NT2/D1 (cell line): Measurements from ENCODE around the gene GLS.

Source experiments
- SUZ12 ChIP-seq: IDR thresholded peaks from 2 replicates; pipeline ENCODE4 v1.6.1; 2011; ENCODE audit not compliant: insufficient read length, insufficient read depth; ENCODE audit errors: extremely low read depth
- YY1 ChIP-seq: IDR thresholded peaks from 2 replicates; pipeline ENCODE4 v1.6.1; 2011; ENCODE audit not compliant: insufficient read length, insufficient read depth
- ZNF274 ChIP-seq: IDR thresholded peaks from 2 replicates; pipeline ENCODE4 v1.6.1; 2011; ENCODE audit warnings: mild to moderate bottlenecking, low read depth, low read length

DNA sequence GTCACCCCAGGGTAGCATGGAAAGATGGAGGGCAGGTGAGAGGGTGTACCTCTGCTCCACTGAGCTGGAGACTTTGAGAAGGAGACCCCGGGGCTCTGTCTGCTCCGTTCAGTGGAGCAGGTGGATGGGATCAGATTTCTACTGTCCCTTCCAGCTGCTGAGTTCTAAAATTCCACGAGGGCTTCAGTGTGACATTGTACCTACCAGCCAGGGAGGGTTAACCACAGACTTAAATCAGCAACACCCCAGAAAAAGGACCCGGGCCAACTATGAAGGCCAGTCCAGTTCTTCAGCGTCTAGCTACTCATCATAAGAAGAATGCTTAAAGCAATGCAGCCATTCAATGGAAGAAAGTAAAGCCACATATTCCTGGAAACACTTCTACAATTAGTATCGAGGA is 109.5 kb downstream of the GLS start:
- no peak for TF ChIP-seq ZNF274
- TF ChIP-seq YY1, result no peak
- no peak for TF ChIP-seq SUZ12
